ENCODE results near the gene ZSWIM5. TPM values are rescaled to one million over a fixed set of nuclear protein-coding genes. Genes with fewer than 3 reads are reported as not detected.
"Not testable (repeated sequence)": the region's sequence is repeated elsewhere in the genome, so short reads cannot be mapped to it uniquely, and the experiment has no call there.

The ZSWIM5 gene
- total RNA-seq, 2 donors from 2014 or later: 8.6 to 11.1 TPM

GRCh38 chr1:45107782-45108181 is 98.6 kb downstream of the ZSWIM5 start:
- intact Hi-C loops (cut with DNase I, micrococcal nuclease): no loop called here
- DNase-seq (no peak), ATAC-seq (no peak)

- DNase-seq; ATAC-seq; intact Hi-C loops (cut with DNase I, micrococcal nuclease): not testable (repeated sequence)
Observed at GRCh38 chr1:45106864-45107263, 99.5 kb downstream of the ZSWIM5 start.

GRCh38 chr1:45106156-45106545 is 100.3 kb downstream of the ZSWIM5 start:
- ATAC-seq; intact Hi-C loops (cut with DNase I, micrococcal nuclease); DNase-seq: not testable (repeated sequence)

GRCh38 chr1:45105486-45106155 is 100.8 kb downstream of the ZSWIM5 start:
- DNase-seq; intact Hi-C loops (cut with DNase I, micrococcal nuclease); ATAC-seq: not testable (repeated sequence)

- peak; percentile 27 for ATAC-seq
Observed at GRCh38 chr1:45103534-45103933, 102.9 kb downstream of the ZSWIM5 start.

GRCh38 chr1:45101947-45102346 is 104.5 kb downstream of the ZSWIM5 start:
- ATAC-seq (peak; percentile 69), DNase-seq (no peak)
- intact Hi-C loops (cut with DNase I, micrococcal nuclease): no loop called here

More at GRCh38 chr1:45103534-45103933, 102.9 kb downstream of the ZSWIM5 start:
- intact Hi-C loops (cut with DNase I, micrococcal nuclease): no loop called here
- no peak for DNase-seq

- DNase-seq; ATAC-seq; intact Hi-C loops (cut with DNase I, micrococcal nuclease): not testable (repeated sequence)
Observed at GRCh38 chr1:45101528-45101927, 104.9 kb downstream of the ZSWIM5 start.

- no peak for DNase-seq
- ATAC-seq: no peak
- intact Hi-C loops (cut with DNase I, micrococcal nuclease): no loop called here
Observed at GRCh38 chr1:45097944-45098343, 108.5 kb downstream of the ZSWIM5 start.

GRCh38 chr1:45097079-45097478 is 109.3 kb downstream of the ZSWIM5 start:
- DNase-seq (no peak), ATAC-seq (no peak)
- intact Hi-C loops (cut with DNase I, micrococcal nuclease): no loop called here

- intact Hi-C loops (cut with DNase I, micrococcal nuclease): no loop called here
- DNase-seq (no peak), ATAC-seq (no peak)
Observed at GRCh38 chr1:45095450-45095849, 111.0 kb downstream of the ZSWIM5 start.

GRCh38 chr1:45094371-45094770 is 112.0 kb downstream of the ZSWIM5 start:
- ATAC-seq; intact Hi-C loops (cut with DNase I, micrococcal nuclease); DNase-seq: not testable (repeated sequence)

GRCh38 chr1:45093334-45093733 is 113.1 kb downstream of the ZSWIM5 start:
- intact Hi-C loops (cut with DNase I, micrococcal nuclease): no loop called here
- ATAC-seq: no peak

GRCh38 chr1:45089711-45090110 is 116.7 kb downstream of the ZSWIM5 start:
- intact Hi-C loops (cut with DNase I, micrococcal nuclease): no loop called here
- ATAC-seq (peak; percentile 99), DNase-seq (no peak)

More at GRCh38 chr1:45093334-45093733, 113.1 kb downstream of the ZSWIM5 start:
- no peak for DNase-seq

- intact Hi-C loops (cut with DNase I, micrococcal nuclease): no loop called here
- ATAC-seq: no peak
Observed at GRCh38 chr1:45084562-45084961, 121.8 kb downstream of the ZSWIM5 start.

GRCh38 chr1:45079533-45079932 is 126.9 kb downstream of the ZSWIM5 start:
- DNase-seq: no peak
- no peak for ATAC-seq

More at GRCh38 chr1:45084562-45084961, 121.8 kb downstream of the ZSWIM5 start:
- DNase-seq: no peak

GRCh38 chr1:45076959-45077358 is 129.4 kb downstream of the ZSWIM5 start:
- intact Hi-C loops (cut with DNase I, micrococcal nuclease); ATAC-seq; DNase-seq: not testable (repeated sequence)

More at GRCh38 chr1:45079533-45079932, 126.9 kb downstream of the ZSWIM5 start:
- intact Hi-C loops (cut with DNase I, micrococcal nuclease): no loop called here

- DNase-seq: no peak
- intact Hi-C loops (cut with DNase I, micrococcal nuclease): no loop called here
- ATAC-seq: no peak
Observed at GRCh38 chr1:45071567-45071966, 134.8 kb downstream of the ZSWIM5 start.

GRCh38 chr1:45067806-45068205 is 138.6 kb downstream of the ZSWIM5 start:
- intact Hi-C loops (cut with DNase I, micrococcal nuclease): no loop called here
- ATAC-seq (no peak), DNase-seq (no peak)

GRCh38 chr1:45065083-45065482 is 141.3 kb downstream of the ZSWIM5 start:
- intact Hi-C loops (cut with DNase I, micrococcal nuclease): no loop called here
- ATAC-seq (no peak), DNase-seq (no peak)

- DNase-seq; ATAC-seq; intact Hi-C loops (cut with DNase I, micrococcal nuclease): not testable (repeated sequence)
Observed at GRCh38 chr1:45062463-45062862, 143.9 kb downstream of the ZSWIM5 start.

GRCh38 chr1:45059829-45060228 is 146.6 kb downstream of the ZSWIM5 start:
- ATAC-seq: no peak
- DNase-seq: no peak
- intact Hi-C loops (cut with DNase I, micrococcal nuclease): no loop called here
